HG02642 (cell line): ENCODE results near the gene JAG1.
"Not testable (repeated sequence)": the region's sequence is repeated elsewhere in the genome, so short reads cannot be mapped to it uniquely, and the experiment has no call there.

Experiments
- ATAC-seq: cut with Tn5 transposase; IDR thresholded peaks from one replicate; pipeline ENCODE4 v1.9.1; 2021; ENCODE audit warnings: mild to moderate bottlenecking; ENCODE audit not compliant: unreplicated experiment, poor library complexity

Gene JAG1

GRCh38 chr20:10591946-10592521, 81.8 kb downstream of the JAG1 start:
- ATAC-seq = no peak

- ATAC-seq = no peak
Observed at GRCh38 chr20:10590950-10591671, 82.7 kb downstream of the JAG1 start.

DNA sequence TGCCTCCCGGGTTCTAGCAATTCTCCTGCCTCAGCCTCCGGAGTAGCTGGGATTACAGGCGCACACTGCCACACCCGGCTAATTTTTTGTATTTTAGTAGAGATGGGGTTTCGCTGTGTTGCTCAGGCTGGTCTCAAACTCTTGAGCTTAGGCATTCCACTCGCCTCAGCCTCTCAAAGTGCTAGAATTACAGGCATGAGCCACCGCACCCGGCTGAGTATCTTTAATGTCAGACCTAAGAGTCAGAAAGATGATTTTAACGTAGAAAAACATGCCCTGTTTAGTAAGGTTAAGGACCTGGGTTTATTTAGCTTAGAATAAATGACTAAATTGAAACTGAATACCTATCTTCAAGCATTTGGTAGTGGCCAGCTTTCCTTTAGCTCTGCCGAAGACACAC, 83.4 kb downstream of the JAG1 start:
- ATAC-seq = not testable (repeated sequence)
